ENCODE results near the gene EFNA5.

DNA sequence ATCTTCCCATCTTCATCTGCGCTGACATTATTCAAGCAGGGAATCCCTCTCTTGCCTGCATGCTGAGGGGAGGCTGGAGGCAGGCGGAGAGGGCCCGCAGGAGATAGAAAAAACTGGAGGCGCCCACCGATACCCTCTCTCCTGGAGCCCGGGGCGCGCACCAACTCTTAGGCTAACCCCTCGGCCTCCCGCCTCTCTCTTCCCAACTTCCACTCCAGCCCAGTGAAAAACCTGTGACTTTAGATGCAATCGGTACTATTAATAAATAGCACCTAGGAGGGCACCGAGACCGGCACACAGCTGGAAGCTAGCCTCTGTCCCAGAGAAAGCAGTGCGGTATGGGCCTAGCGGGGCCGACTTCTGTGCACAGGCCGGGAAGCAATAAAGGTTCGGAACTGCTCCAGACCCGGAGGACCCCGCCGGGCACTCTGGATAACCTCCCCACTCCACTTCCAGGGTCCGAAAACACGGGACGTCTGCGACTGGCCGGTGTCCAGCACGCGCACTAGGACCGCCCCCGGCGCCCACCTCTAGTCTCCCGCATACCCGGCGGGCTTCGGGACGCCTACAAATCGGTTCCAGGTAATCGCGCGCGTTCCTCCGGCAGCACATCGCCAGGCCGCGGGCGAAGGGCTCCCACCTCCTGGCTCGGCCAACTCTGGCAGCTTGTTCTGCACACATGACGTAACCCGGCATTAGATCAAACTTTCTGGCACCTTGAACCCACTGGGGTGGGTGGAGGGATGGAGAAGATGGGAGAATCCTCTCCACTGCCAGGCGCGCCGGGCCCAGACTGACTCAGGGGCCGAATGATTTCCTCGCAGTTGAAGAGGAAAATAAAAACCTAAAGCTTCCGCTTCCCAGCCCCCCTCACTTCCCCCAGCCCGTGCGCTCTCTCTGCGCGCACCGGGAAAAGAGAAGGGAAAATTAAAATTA is 1.4 kb downstream of the EFNA5 start:
- no peak; the same call in 1 of the 2 replicates for TF ChIP-seq POLR2AphosphoS5 (IDR thresholded peaks at IDR 0.05; ENCODE audit: borderline replicate concordance, low read depth, low read length)
- TF ChIP-seq EZH2 (IDR thresholded peaks at IDR 0.05) = no peak
- TF ChIP-seq FOXP2 (optimal IDR thresholded peaks at IDR 0.05; ENCODE audit: control extremely low read depth, extremely low read length, insufficient read depth) = no peak

All from SK-N-MC (cell line).